A549 (cell line): ENCODE measurements around the gene OR2H1.

Experiments
- CBX2 ChIP-seq: fragments of 200-600 bp; sonication (generic); IDR thresholded peaks from 2 replicates; pipeline ENCODE4 v1.6.1; 2016; ENCODE audit warnings: low read depth, mild to moderate bottlenecking, borderline replicate concordance
- ELK1 ChIP-seq: fragments of 150-350 bp; IDR thresholded peaks from 2 replicates; pipeline ENCODE4 v1.6.1; 2014; ENCODE audit warnings: low read depth, mild to moderate bottlenecking, low read length
- GATA3 ChIP-seq: IDR thresholded peaks from 2 replicates; pipeline ENCODE4 v1.6.1; 2012; ENCODE audit warnings: borderline replicate concordance
- HEYL ChIP-seq: fragments of 250-450 bp; sonication (Bioruptor Pico); IDR thresholded peaks from 2 replicates; pipeline ENCODE4 v1.8.0; 2021; ENCODE audit warnings: mild to moderate bottlenecking, moderate library complexity
- JUNB ChIP-seq: fragments of >200 bp; sonication (Bioruptor Twin); formaldehyde crosslinking; IDR thresholded peaks from 2 replicates; pipeline ENCODE4 v1.6.1; 2016
- MYC ChIP-seq: IDR thresholded peaks from 2 replicates; pipeline ENCODE4 v1.6.1; 2012; ENCODE audit warnings: mild to moderate bottlenecking, inconsistent platforms, low read length, improper control_type of control experiment, borderline replicate concordance
- NR3C1 ChIP-seq: fragments of >200 bp; sonication (Bioruptor Twin); formaldehyde crosslinking; IDR thresholded peaks from 3 replicates; pipeline ENCODE4 v1.6.1; 2017
- POLR2A ChIP-seq: IDR thresholded peaks from 2 replicates; pipeline ENCODE4 v1.6.1; 2012; ENCODE audit warnings: mild to moderate bottlenecking, low read length
- RCOR1 ChIP-seq: fragments of 150-350 bp; IDR thresholded peaks from 2 replicates; pipeline ENCODE4 v1.6.1; 2014; ENCODE audit warnings: antibody characterized with exemption, low read length, low read depth
- SREBF2 ChIP-seq: fragments of 450-650 bp; IDR thresholded peaks from 2 replicates; pipeline ENCODE4 v1.6.1; 2014; ENCODE audit warnings: mild to moderate bottlenecking, moderate library complexity

- TF ChIP-seq RCOR1: no peak
- no peak for TF ChIP-seq POLR2A
- TF ChIP-seq CBX2: no peak
- no peak for TF ChIP-seq MYC
- TF ChIP-seq ELK1: no peak
- no peak for TF ChIP-seq HEYL
- no peak for TF ChIP-seq GATA3
- TF ChIP-seq NR3C1: no peak
- TF ChIP-seq JUNB: no peak
- TF ChIP-seq SREBF2: no peak
These were observed 17.9 kb upstream of the OR2H1 start, which contains the start of gene OR10C1 for GRCh38 chr6:29439006-29439405.
